ENCODE results near the gene RIN3.

The RIN3 gene

DNA sequence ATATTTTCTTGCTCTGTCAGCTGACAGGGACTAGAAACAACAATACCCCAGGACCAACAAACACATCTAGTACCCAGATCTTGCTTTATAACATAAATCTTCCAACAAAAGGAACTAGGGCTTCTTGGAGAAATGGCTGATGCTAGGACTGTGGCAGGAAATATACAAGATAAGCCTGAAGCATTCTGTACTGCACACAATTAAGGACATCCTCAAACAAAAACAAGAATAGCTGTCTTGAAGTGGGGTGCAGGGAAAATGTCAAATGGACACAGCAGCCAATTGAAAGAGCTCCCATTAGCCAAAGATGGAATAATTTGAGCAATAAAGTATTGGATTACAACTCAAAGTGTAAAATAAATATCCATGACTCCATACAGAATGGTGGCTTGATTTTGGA, 184.8 kb downstream of the RIN3 start:
- H3K36me3 ChIP-seq (ENCODE audit: low read depth) = no peaks in the 10 kb centered on the region
- TF ChIP-seq CTCF (IDR thresholded peaks at IDR 0.05; ENCODE audit: poor library complexity, severe bottlenecking) = no peak
- no peak for ATAC-seq (ENCODE audit: low read depth)
- no peak overlapping the region for H3K4me3 ChIP-seq (ENCODE audit: severe bottlenecking)
- H3K9me3 ChIP-seq (ENCODE audit: severe bottlenecking) = no peaks in the 10 kb centered on the region
- no peaks in the 10 kb centered on the region for H3K4me1 ChIP-seq (ENCODE audit: insufficient read depth, poor library complexity, severe bottlenecking)
- no peak overlapping the region for H3K27ac ChIP-seq (ENCODE audit: poor library complexity, severe bottlenecking)
- no peaks in the 10 kb centered on the region for H3K27me3 ChIP-seq (ENCODE audit: insufficient read depth, poor library complexity, severe bottlenecking)
- no peak for DNase-seq (ENCODE audit: low spot score)

- Histone ChIP-seq H3K9me3 (ENCODE audit: severe bottlenecking) (no peaks in the 10 kb centered on the region), H3K27me3 (ENCODE audit: insufficient read depth, poor library complexity, severe bottlenecking) (no peaks in the 10 kb centered on the region), H3K4me3 (ENCODE audit: severe bottlenecking) (no peak overlapping the region), H3K36me3 (ENCODE audit: low read depth) (no peaks in the 10 kb centered on the region), H3K4me1 (ENCODE audit: insufficient read depth, poor library complexity, severe bottlenecking) (no peaks in the 10 kb centered on the region), H3K27ac (ENCODE audit: poor library complexity, severe bottlenecking) (no peak overlapping the region)
- DNase-seq (ENCODE audit: low spot score) (no peak), ATAC-seq (ENCODE audit: low read depth) (no peak)
- TF ChIP-seq CTCF (IDR thresholded peaks at IDR 0.05; ENCODE audit: poor library complexity, severe bottlenecking) = no peak
Measured at GRCh38 chr14:92701826-92702225, 188.2 kb downstream of the RIN3 start.

GRCh38 chr14:92702441-92702918, 188.9 kb downstream of the RIN3 start:
- H3K27ac ChIP-seq (ENCODE audit: poor library complexity, severe bottlenecking) = no peak overlapping the region
- no peaks in the 10 kb centered on the region for H3K4me1 ChIP-seq (ENCODE audit: insufficient read depth, poor library complexity, severe bottlenecking)
- H3K4me3 ChIP-seq (ENCODE audit: severe bottlenecking) = no peak overlapping the region
- TF ChIP-seq CTCF (IDR thresholded peaks at IDR 0.05; ENCODE audit: poor library complexity, severe bottlenecking) = no peak
- DNase-seq (ENCODE audit: low spot score) (no peak), ATAC-seq (ENCODE audit: low read depth) (0 out of 3 replicates have a peak, but pooled peaks have one; percentile 29)
- no peaks in the 10 kb centered on the region for H3K27me3 ChIP-seq (ENCODE audit: insufficient read depth, poor library complexity, severe bottlenecking)
- H3K36me3 ChIP-seq (ENCODE audit: low read depth) = no peaks in the 10 kb centered on the region
- no peaks in the 10 kb centered on the region for H3K9me3 ChIP-seq (ENCODE audit: severe bottlenecking)

DNA sequence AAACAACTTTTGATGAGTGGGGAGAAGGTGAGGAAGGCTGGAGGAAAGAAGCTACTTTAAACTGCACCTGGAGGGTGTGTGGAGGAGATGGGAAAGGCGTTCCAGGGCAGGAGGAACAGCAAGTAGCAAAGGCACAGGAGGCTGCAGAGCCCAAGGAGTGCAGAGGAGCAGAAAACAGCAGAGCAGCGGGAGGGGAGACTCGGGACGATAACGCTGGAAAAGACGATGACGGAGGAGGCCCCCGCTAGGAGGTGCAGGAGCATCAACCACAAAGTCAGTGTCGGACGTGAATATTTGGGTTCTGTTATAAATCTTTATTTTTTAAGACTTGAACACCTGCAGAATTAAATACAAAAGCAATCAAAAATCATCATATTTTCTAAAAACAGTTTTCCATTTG, 189.9 kb downstream of the RIN3 start:
- no peak for ATAC-seq (ENCODE audit: low read depth)
- TF ChIP-seq CTCF (IDR thresholded peaks at IDR 0.05; ENCODE audit: poor library complexity, severe bottlenecking) = no peak
- DNase-seq (ENCODE audit: low spot score) = no peak
- no peak overlapping the region for H3K4me3 ChIP-seq (ENCODE audit: severe bottlenecking)
- H3K9me3 ChIP-seq (ENCODE audit: severe bottlenecking) = no peaks in the 10 kb centered on the region
- H3K27me3 ChIP-seq (ENCODE audit: insufficient read depth, poor library complexity, severe bottlenecking) = no peaks in the 10 kb centered on the region
- peaks cover 2% of the 10 kb centered on the region for H3K4me1 ChIP-seq (ENCODE audit: insufficient read depth, poor library complexity, severe bottlenecking)
- no peak overlapping the region for H3K27ac ChIP-seq (ENCODE audit: poor library complexity, severe bottlenecking)
- H3K36me3 ChIP-seq (ENCODE audit: low read depth) = no peaks in the 10 kb centered on the region

GRCh38 chr14:92704036-92704804, 190.6 kb downstream of the RIN3 start:
- no peak for TF ChIP-seq CTCF (IDR thresholded peaks at IDR 0.05; ENCODE audit: poor library complexity, severe bottlenecking)
- no peak overlapping the region for H3K27ac ChIP-seq (ENCODE audit: poor library complexity, severe bottlenecking)
- no peaks in the 10 kb centered on the region for H3K36me3 ChIP-seq (ENCODE audit: low read depth)
- ATAC-seq (ENCODE audit: low read depth) (no peak), DNase-seq (ENCODE audit: low spot score) (no peak)
- H3K4me3 ChIP-seq (ENCODE audit: severe bottlenecking) = no peak overlapping the region
- no peaks in the 10 kb centered on the region for H3K27me3 ChIP-seq (ENCODE audit: insufficient read depth, poor library complexity, severe bottlenecking)
- no peaks in the 10 kb centered on the region for H3K9me3 ChIP-seq (ENCODE audit: severe bottlenecking)
- H3K4me1 ChIP-seq (ENCODE audit: insufficient read depth, poor library complexity, severe bottlenecking) = peaks cover 7% of the 10 kb centered on the region

All from RWPE2 (cell line).